Gastrocnemius medialis (tissue), 4 donors: Measurements from ENCODE around the gene SYTL2. TPM values are rescaled to one million over a fixed set of nuclear protein-coding genes. Genes with fewer than 3 reads are reported as not detected.

ENCODE experiments used
- ATAC-seq, 2 donors: fragments of 150-250 bp; one replicate each; pipeline ENCODE4 v1.9.1; 2016
- DNase-seq, 2 donors: peaks; one replicate each; pipeline ENCODE4 v3.0.0-alpha.2; 2019
- H3K27ac ChIP-seq, 4 donors: fragments of 200-600 bp; sonication (generic); 1 replicate in 1 of 4; 2 replicates in 3 of 4; pipeline ENCODE4 v1.5.1; 2016 to 2018; ENCODE audit warnings: mild to moderate bottlenecking in 2 of 4, moderate library complexity in 1 of 4
- H3K27me3 ChIP-seq, 3 donors: fragments of 200-600 bp; sonication (generic) in 2 of 3; 1 replicate in 1 of 3; 2 replicates in 2 of 3; pipeline versions ENCODE4 v1.5.1 to v1.6.0; 2016 to 2019; ENCODE audit warnings: mild to moderate bottlenecking in 1 of 3, moderate library complexity in 1 of 3
- H3K36me3 ChIP-seq, 2 donors: fragments of 200-600 bp; sonication (generic) in 1 of 2; one replicate each; pipeline ENCODE4 v1.5.1; 2017 to 2018
- H3K4me1 ChIP-seq, 2 donors: fragments of 200-600 bp; sonication (generic) in 1 of 2; one replicate each; pipeline ENCODE4 v1.5.1; 2016 to 2017; ENCODE audit warnings: mild to moderate bottlenecking in 2 of 2
- H3K4me3 ChIP-seq, 4 donors: fragments of 200-600 bp; sonication (generic) in 3 of 4; 1 replicate in 1 of 4; 2 replicates in 3 of 4; pipeline ENCODE4 v1.5.1; 2016 to 2019; ENCODE audit warnings: mild to moderate bottlenecking in 2 of 4
- H3K9me3 ChIP-seq, 3 donors: fragments of 200-600 bp; sonication (generic) in 2 of 3; 1 replicate in 1 of 3; 2 replicates in 2 of 3; pipeline ENCODE4 v1.5.1; 2016 to 2019
- POLR2A ChIP-seq, 2 donors: fragments of 450-650 bp; IDR thresholded peaks; one replicate each; pipeline ENCODE4 v1.6.1; 2017; ENCODE audit warnings: antibody characterized with exemption in 2 of 2, mild to moderate bottlenecking in 2 of 2, moderate library complexity in 2 of 2
- in situ Hi-C, 4 donors: fragments of 200-750 bp; cut with MboI; loops; one replicate each; pipeline versions ENCODE4 v1.15.0 to v1.8.0; 2017; ENCODE audit warnings: low sequenced_read_pairs in 4 of 4
- intact Hi-C: fragments of 100-400 bp; cut with DNase I; formaldehyde crosslinking; loops from one replicate; pipeline ENCODE4 v1.15.1; 2023; ENCODE audit warnings: low total_unique reads
- total RNA-seq, 4 donors: library from RNA; depleted of rRNA; stranded (reverse); fragments of >200 nt; gene quantifications; one replicate each; pipeline versions ENCODE4 v1.1.0 to v1.2.3, GENCODE V29; 2016
- TF ChIP-seq, protein P1 (sequence below), 5 experiments: fragments of 450-650 bp in 3 of 5; fragments of 200-600 bp in 2 of 5; sonication (generic) in 2 of 5; IDR thresholded peaks in 4 of 5; conservative IDR thresholded peaks in 1 of 5; 1 replicate in 4 of 5; 2 replicates in 1 of 5; pipeline ENCODE4 v1.5.1; 2016 to 2019; ENCODE audit warnings: antibody characterized with exemption in 5 of 5, mild to moderate bottlenecking in 3 of 5, moderate library complexity in 3 of 5

SYTL2 gene
- total RNA-seq, 4 donors from 2014 or later, result 0.97 to 11.9 (median 2.7) TPM

DNA sequence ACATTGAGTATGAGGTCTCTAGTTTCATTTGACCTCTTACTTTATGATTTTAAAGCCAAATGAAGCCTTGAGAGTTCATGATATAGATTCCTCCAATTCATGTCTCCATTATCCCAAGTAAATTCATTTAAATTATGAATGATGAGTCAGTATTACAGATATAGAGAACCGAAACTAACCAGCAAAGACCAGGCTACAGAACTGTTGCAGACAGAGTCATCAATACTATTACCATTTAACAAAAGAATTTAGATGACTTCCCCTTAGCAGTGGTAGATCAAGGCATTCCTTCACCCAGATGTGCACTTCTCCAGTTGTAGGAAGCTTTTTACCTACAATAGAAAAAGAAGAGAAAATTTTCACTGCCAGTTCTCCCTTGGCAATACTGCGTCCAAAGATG, 113.2 kb downstream of the SYTL2 start:
- no peak overlapping the region for H3K27ac ChIP-seq
- TF ChIP-seq POLR2A (IDR thresholded peaks at IDR 0.05), result no peak
- TF ChIP-seq, protein P1, sequence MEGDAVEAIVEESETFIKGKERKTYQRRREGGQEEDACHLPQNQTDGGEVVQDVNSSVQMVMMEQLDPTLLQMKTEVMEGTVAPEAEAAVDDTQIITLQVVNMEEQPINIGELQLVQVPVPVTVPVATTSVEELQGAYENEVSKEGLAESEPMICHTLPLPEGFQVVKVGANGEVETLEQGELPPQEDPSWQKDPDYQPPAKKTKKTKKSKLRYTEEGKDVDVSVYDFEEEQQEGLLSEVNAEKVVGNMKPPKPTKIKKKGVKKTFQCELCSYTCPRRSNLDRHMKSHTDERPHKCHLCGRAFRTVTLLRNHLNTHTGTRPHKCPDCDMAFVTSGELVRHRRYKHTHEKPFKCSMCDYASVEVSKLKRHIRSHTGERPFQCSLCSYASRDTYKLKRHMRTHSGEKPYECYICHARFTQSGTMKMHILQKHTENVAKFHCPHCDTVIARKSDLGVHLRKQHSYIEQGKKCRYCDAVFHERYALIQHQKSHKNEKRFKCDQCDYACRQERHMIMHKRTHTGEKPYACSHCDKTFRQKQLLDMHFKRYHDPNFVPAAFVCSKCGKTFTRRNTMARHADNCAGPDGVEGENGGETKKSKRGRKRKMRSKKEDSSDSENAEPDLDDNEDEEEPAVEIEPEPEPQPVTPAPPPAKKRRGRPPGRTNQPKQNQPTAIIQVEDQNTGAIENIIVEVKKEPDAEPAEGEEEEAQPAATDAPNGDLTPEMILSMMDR (IDR thresholded peaks at IDR 0.05 in 4 of 5, conservative IDR thresholded peaks at IDR 0.05 in 1 of 5), result no peak
- no peaks in the 10 kb centered on the region for H3K9me3 ChIP-seq
- no peaks in the 10 kb centered on the region for H3K27me3 ChIP-seq
- DNase-seq, result no peak
- no peaks in the 10 kb centered on the region for H3K4me1 ChIP-seq
- H3K36me3 ChIP-seq, result no peaks in the 10 kb centered on the region
- intact Hi-C loops, result loop anchor here (10.0 kb wide), 1 partner anchor 117 kb away; the partner anchor contains the start of gene SYTL2
- in situ Hi-C loops, result no loop called here
- H3K4me3 ChIP-seq, result no peak overlapping the region
- no peak for ATAC-seq

DNA sequence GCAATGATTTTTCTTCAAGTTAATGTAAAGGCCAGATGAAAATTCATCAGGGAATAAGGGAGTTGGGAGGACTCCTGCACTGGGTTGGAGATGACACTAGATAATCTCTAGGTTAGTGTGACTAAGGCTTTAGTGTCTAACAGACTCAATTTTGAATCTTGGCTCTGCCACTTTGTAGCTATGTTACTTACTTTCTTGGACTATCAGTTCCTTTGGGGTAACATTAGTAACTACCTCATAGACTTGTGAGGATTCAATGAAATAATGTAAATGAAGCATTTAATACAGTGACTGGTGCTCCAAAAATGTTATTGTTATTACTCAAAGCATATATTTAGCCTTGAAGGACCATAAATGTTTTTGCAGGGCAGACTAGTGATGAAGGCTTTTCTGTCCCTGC, 115.4 kb downstream of the SYTL2 start:
- no peak for ATAC-seq
- intact Hi-C loops (loop anchor here (10.0 kb wide), 1 partner anchor 119 kb away; the partner anchor contains the start of gene SYTL2), in situ Hi-C loops (no loop called here)
- no peaks in the 10 kb centered on the region for H3K36me3 ChIP-seq
- no peak overlapping the region for H3K4me3 ChIP-seq
- H3K4me1 ChIP-seq, result no peaks in the 10 kb centered on the region
- TF ChIP-seq, protein P1 (IDR thresholded peaks at IDR 0.05 in 4 of 5, conservative IDR thresholded peaks at IDR 0.05 in 1 of 5), result no peak
- no peak for TF ChIP-seq POLR2A (IDR thresholded peaks at IDR 0.05)
- no peaks in the 10 kb centered on the region for H3K9me3 ChIP-seq
- DNase-seq, result no peak
- H3K27ac ChIP-seq, result no peak overlapping the region
- H3K27me3 ChIP-seq, result no peaks in the 10 kb centered on the region

DNA sequence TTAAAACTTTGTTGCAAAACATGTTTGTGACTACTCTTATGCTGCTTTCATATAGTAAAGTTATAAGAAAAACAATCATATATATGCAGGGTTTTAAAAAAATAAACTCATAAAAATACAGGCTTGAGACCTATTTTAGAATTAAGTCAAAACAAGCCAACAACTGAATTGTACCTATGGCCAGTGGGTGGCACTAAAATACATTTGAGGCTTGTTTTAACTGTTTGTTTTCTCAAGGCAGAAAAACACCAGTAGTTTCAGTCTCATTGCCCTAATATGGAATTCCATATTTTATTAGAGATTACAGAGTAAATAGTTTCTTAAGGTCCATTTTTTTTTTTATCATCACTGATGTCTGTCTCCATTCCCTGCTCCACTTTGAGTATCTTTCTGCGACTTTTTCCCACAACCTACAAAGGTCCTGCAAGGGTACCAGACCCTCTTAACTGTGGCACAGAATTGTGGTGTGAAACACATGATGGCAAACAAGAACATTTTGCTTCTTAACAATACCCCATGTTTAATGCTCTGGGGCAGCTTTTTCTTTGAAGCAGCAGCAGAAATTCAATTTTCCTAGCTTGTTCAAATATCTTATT, 116.5 kb downstream of the SYTL2 start:
- intact Hi-C loops (loop anchor here (10.0 kb wide), 1 partner anchor 120 kb away; the partner anchor contains the start of gene SYTL2), in situ Hi-C loops (no loop called here)
- TF ChIP-seq POLR2A (IDR thresholded peaks at IDR 0.05), result no peak
- TF ChIP-seq, protein P1 (IDR thresholded peaks at IDR 0.05 in 4 of 5, conservative IDR thresholded peaks at IDR 0.05 in 1 of 5), result peak in 3 of 5 experiments; percentile 12 to 33 (median 18)
- Histone ChIP-seq H3K27ac (no peak overlapping the region), H3K36me3 (no peaks in the 10 kb centered on the region), H3K4me1 (no peaks in the 10 kb centered on the region), H3K27me3 (no peaks in the 10 kb centered on the region), H3K4me3 (no peak overlapping the region), H3K9me3 (no peaks in the 10 kb centered on the region)
- DNase-seq, result no peak
- no peak for ATAC-seq

DNA sequence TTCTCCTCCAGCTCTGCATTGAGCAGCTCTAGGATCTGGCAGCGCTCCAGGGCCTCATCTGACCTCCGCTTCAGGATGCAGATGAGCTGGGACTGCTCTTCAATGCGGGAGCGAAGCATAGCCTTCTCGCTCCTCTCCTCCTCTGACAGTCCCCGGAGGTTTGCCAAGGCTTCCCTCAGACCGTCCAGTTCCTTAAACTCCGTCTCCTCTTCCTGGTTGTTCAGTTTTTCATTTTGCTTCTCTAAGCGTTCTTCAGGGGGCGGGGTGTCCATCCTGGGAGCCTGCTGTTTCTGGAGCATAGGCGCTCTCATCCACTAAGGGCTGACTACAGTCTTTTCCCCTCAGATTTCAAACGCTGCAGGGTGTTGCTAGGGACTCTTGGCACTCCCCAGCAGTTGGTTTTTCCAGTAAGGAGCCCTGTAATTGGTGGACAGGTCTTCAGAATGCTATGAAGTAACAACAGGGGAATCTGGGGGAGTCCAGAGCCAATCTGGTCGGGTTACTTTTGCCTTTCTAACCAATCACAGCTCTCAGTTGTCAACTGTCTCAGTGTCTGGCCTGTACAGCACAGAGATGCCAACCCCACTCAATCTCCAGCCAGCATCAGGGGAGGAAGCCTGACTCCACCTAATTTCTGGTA, 125.0 kb downstream of the SYTL2 start, which contains the start of gene CCDC89:
CCDC89 (minus strand) TSS at position 376 of the 640 bp plus-strand sequence; CDS start at position 311, 65 bp downstream.
- peak; percentile 99 to 100 for ATAC-seq
- intact Hi-C loops (loop anchor here (1.0 kb wide), 1 partner anchor 58 kb away; the partner anchor contains the start of gene TMEM126B), in situ Hi-C loops (no loop called here)
- DNase-seq, result peak; percentile 75 to 84
- Histone ChIP-seq H3K9me3 (no peaks in the 10 kb centered on the region), H3K36me3 (no peaks in the 10 kb centered on the region), H3K4me3 (peak within 1 kb of the TSS; percentile 49 to 65 (median 58)), H3K27ac (peak within 1 kb of the TSS; percentile 55 to 71 (median 62)), H3K27me3 (no peaks in the 10 kb centered on the region), H3K4me1 (peaks cover 14 to 17% of the 10 kb centered on the region in 2 donors)
- no peak for TF ChIP-seq POLR2A (IDR thresholded peaks at IDR 0.05)
- TF ChIP-seq, protein P1 (IDR thresholded peaks at IDR 0.05 in 4 of 5, conservative IDR thresholded peaks at IDR 0.05 in 1 of 5), result no peak
